HG02870 (cell line): ENCODE measurements around the gene SMIM43.

ENCODE experiments used
- ATAC-seq: cut with Tn5 transposase; IDR thresholded peaks from one replicate; pipeline ENCODE4 v1.9.1; 2021; ENCODE audit warnings: mild to moderate bottlenecking, moderate library complexity; ENCODE audit not compliant: unreplicated experiment

Gene SMIM43

GRCh38 chr4:121764702-121765367 is at the start of gene SMIM43:
Gene SMIM43, minus strand, starts transcription at chr4:121765164. Its CDS starts 59 bp downstream, at chr4:121765105.
- no peak for ATAC-seq

DNA sequence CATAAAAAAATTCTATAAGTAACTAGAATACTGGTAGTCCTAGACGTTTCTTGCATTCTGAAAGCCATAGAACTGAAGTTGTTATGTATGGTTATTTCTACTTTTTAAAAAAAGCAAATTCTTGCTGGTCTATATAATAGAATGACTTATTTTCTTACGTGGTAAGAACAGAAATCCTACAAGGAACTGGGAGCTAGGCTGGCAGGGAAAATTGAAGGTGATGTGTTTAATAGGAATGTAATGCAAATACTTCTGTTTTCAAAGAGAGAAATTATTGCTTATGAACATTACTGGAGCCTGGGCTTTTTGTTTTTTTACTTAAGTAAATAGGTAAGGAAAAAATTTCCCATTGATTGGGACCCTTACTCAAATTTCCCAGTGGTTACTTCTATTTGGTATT is 49.8 kb upstream of the SMIM43 start:
- no peak for ATAC-seq

GRCh38 chr4:121811122-121811521 is 46.2 kb upstream of the SMIM43 start:
- no peak for ATAC-seq

DNA sequence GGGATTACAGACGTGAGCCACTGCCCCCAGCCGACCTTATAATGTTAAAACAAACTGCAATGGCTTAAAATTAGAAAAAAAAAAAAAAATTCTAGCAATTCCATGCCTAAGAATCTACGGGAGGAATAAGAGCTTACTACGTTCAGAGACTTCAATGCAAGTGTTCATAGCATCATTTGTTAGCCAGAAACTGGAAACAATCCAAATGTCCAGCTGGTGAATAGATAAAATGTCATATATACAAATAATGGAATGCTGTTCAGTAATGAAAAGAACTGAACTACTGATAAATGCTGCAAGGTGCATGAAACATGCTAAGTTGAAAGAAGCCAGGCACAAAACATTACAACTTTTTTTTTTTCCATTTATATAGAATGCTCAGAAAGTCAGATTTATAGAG is 41.4 kb upstream of the SMIM43 start:
- no peak for ATAC-seq

- no peak for ATAC-seq
These were observed 36.7 kb upstream of the SMIM43 start for GRCh38 chr4:121801715-121802075.

- ATAC-seq: peak; percentile 90
These were observed 36.2 kb upstream of the SMIM43 start, which contains the start of gene EXOSC9 for GRCh38 chr4:121800961-121801714. Gene EXOSC9, plus strand, starts transcription at chr4:121801323. Its CDS starts 102 bp downstream, at chr4:121801425.

DNA sequence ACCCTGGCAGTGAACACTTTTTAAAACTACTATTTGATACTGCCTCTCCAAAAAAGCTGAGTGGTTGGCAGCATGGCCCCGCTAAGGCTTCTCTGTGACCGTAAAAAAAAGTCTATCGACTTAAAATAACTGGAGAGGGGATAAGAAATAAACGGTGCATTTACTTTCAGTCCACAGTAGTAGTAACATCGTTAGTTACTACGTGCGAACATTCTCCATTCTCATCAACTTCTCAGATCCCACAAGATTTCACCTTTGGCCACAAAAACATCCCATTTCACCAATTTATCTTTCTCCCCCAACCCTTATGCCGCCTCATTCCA is 35.6 kb upstream of the SMIM43 start:
- ATAC-seq: peak; percentile 32

- no peak for ATAC-seq
These were observed 35.0 kb upstream of the SMIM43 start for GRCh38 chr4:121799867-121800501.

DNA sequence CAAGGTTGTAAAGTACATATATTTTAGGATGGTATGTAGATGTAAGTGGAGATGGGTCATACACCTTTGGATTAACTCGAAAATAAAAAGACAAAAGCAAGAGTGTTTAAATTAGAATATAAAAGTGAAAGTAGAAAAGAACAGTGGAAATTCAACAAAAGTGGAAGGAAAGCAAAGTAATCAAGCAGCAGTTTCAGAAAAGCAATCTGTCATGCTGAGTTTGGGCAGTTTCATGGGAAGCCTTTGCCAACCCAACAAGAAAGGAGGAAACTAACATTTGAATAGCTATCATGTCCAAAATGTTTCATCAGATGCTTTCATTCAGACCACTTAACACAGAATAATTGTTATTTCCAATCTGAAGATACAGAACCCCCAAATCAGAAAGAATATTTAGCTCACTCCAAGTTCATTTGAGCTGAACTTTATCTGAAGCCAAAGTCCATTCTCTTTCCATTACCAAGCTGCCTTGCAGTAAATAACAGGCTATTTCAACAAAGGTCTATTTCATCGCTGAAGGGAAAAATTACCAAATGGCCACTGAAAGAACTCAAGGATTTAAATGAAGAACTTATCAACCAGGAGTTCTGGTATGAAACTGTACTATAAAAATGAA is 34.4 kb upstream of the SMIM43 start:
- ATAC-seq: no peak

GRCh38 chr4:121796283-121796682 is 31.3 kb upstream of the SMIM43 start:
- ATAC-seq: no peak

- ATAC-seq: no peak
These were observed 29.7 kb upstream of the SMIM43 start for GRCh38 chr4:121794505-121795188.

GRCh38 chr4:121792966-121793365 is 28.0 kb upstream of the SMIM43 start:
- no peak for ATAC-seq

- ATAC-seq: no peak
These were observed 26.5 kb upstream of the SMIM43 start for GRCh38 chr4:121791481-121791880.

DNA sequence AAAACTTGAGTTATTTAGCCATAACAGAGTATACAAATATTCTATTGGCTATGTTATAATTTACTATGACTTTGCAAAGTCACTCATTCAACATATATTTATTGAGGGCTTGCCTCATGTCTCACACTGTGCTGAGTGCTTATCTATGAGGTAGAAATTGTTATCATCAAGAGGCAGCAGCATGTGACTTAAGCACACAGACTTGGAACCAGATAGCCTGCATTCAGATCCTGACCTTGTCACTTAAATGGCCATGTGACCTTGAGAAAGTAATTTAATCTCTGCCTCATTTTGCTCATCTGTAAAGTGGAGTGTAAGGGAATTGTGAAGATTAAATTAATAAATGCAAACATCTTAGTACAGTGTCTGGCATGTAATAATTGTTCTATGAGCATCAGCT is 26.0 kb upstream of the SMIM43 start:
- no peak for ATAC-seq

DNA sequence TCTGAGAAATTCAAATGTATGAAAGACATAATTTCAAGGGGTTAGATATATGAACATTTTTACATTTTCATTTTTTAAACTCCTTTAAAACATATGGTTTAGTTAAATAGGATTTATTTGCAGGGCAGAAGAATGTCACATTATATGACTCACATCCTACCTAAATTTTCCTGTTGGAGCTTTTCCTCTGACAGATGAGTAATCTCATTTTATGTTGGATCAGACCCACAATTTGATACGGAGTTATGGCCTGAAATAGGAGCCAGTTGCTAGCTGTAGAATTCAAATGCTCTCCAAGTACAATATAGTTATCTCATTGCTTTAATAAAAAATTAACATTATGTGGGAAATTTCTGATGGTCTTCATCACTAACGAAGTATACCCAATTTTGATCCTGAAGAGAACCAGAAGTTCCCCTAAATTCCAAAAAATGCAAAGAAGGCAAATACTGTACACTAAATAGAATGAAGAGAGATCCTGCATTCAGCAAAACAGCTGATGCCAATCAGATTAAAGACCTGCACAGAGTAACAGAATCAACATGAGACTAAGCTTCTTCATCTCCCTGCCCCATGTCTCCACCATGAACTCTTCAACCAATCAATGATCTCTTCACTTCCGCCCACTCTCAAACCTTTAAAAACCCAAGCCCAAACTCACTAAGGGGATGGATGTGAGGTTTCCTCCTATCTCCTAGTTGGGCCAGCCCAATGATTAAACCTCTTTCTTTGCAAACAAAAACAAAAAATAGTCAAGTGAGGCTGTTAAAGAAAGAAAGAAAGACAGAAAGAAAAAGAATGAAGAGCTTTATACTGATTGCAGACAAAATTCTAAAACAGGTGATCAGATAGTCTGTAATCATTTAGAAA is 25.2 kb upstream of the SMIM43 start:
- ATAC-seq: no peak

DNA sequence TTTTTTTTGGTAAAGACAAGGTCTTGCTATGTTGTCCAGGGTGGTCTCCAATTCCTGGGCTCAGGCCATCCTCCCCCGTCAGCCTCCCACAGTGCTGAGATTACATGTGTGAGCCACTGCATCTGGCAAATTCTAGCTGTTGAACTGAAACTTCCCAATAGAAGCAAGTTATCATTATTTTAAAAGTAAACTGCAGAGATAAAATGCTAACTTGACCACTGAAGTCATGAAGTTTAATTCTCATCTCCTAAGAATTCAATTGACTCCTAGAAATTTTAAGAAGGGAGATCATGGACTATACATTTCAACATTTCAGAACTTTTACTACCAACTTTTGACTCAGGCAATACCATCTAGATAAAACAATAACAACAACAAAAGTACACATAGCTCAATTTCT is 24.5 kb upstream of the SMIM43 start:
- ATAC-seq: no peak

DNA sequence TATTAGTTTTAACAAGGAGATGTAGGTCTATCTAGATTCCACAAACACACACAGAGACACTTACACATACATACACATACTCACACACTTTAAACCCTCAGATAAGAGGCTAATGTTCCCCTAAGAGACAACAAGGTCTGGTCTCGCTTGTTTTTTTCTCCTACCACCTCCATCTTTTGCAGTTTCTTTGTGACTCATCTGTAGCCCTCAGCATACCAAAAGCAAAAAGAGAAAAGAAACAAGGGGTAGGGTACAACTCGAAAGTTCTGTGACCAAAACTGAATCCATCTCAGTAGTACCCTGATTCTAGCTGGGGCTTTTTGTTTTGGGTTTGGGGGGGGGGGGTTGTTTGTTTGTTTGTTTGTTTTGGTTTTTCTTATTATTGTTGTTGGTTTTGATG is 23.9 kb upstream of the SMIM43 start:
- peak; percentile 97 for ATAC-seq

DNA sequence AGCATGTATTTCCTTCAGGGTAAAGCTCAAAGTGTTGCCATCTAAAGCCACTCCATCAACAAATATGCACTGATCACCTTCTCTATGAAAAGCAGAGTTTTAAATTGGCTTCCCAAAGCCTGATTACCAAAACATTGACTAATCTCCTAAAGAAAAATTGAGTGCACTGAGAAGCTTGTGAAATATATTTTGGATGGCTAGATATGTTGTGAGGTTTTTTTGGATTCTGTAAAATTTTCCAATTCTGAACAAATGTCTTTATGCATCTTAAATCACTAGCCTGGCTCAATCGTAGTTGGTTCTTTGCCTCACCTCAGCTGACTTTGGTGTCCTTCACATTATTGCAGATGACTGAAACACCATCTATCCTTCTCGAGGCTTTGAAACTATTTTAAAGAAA is 21.3 kb upstream of the SMIM43 start:
- ATAC-seq: no peak

GRCh38 chr4:121785479-121785878 is 20.5 kb upstream of the SMIM43 start:
- no peak for ATAC-seq

DNA sequence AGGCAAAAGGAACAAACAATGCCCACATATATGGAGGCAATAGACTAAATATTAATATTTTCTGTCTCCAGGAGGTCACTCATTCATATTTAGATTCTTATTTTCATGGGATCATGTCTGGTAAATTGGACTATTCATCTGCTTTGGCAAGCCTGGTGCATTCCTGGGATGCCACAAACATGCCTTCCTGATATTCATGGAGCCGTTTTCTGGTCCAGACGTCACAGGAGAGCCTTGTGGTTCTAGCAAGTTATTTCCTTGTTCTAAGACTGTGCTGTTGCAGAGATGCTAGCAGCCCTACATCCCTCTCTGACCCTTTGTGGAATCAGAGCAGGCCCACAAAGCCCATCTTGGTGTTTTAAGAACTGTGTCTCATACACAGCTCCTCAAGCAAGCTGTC is 20.0 kb upstream of the SMIM43 start:
- ATAC-seq: no peak
